Bronchial epithelial cell (primary cell): ENCODE measurements around the gene HELLS. TPM values are rescaled to one million over a fixed set of nuclear protein-coding genes. Genes with fewer than 3 reads are reported as not detected.

Source experiments
- DNase-seq: peaks from one replicate; pipeline ENCODE4 v3.0.0-alpha.2; 2010; ENCODE audit warnings: low read depth
- FAIRE-seq: peaks from 2 replicates; lab custom pipeline; 2011; peaks lifted over from hg19 to GRCh38; lab: Jason Lieb, UNC
- H3K27me3 ChIP-seq: 2 replicates; pipeline ENCODE4 v1.5.1; 2011; ENCODE audit warnings: low read length; ENCODE audit not compliant: control insufficient read depth, insufficient read depth
- H3K36me3 ChIP-seq: 2 replicates; pipeline ENCODE4 v1.5.1; 2011; ENCODE audit warnings: low read length; ENCODE audit not compliant: control insufficient read depth, insufficient read depth
- H3K4me3 ChIP-seq: 2 replicates; pipeline ENCODE4 v1.5.1; 2011; ENCODE audit warnings: mild to moderate bottlenecking, low read depth, low read length, control low read depth
- CTCF ChIP-seq: IDR thresholded peaks from 2 replicates; pipeline ENCODE4 v1.5.1; 2011; ENCODE audit warnings: mild to moderate bottlenecking, moderate library complexity, low read length, control low read depth, inconsistent platforms; ENCODE audit not compliant: insufficient read depth, severe bottlenecking
- total RNA-seq: library from RNA; depleted of rRNA; stranded (reverse); fragments of >200 nt; gene quantifications from 2 replicates; pipeline ENCODE4 v1.2.1, GENCODE V29; 2014

HELLS gene
- 2.8 and 5.3 TPM in 2 replicates for total RNA-seq

- Histone ChIP-seq H3K27me3 (no peaks in the 10 kb centered on the region), H3K36me3 (no peaks in the 10 kb centered on the region), H3K4me3 (peak within 1 kb of the TSS; percentile 64)
- peak; percentile 74 for DNase-seq
- no peak for TF ChIP-seq CTCF
- FAIRE-seq, result no peak
Observed at GRCh38 chr10:94545391-94546048, at the start of gene HELLS. TSS of gene HELLS (plus strand) at chr10:94545788. CDS start at chr10:94545922, 134 bp downstream.

- Histone ChIP-seq H3K4me3 (no peak overlapping the region), H3K27me3 (no peaks in the 10 kb centered on the region), H3K36me3 (no peaks in the 10 kb centered on the region)
- no peak for TF ChIP-seq CTCF
- DNase-seq, result no peak
- no peak for FAIRE-seq
Observed at GRCh38 chr10:94496010-94496409, 49.6 kb upstream of the HELLS start.

- H3K36me3 ChIP-seq, result no peaks in the 10 kb centered on the region
- FAIRE-seq, result no peak
Observed at GRCh38 chr10:94496646-94497045, 48.9 kb upstream of the HELLS start.

GRCh38 chr10:94500063-94500462 lies 45.5 kb upstream of the HELLS start:
- no peak for DNase-seq

More at GRCh38 chr10:94496646-94497045, 48.9 kb upstream of the HELLS start:
- no peak overlapping the region for H3K4me3 ChIP-seq
- no peak for DNase-seq
- no peaks in the 10 kb centered on the region for H3K27me3 ChIP-seq
- no peak for TF ChIP-seq CTCF

GRCh38 chr10:94521276-94522250 lies 24.0 kb upstream of the HELLS start:
- no peak for DNase-seq
- FAIRE-seq, result no peak
- TF ChIP-seq CTCF, result no peak
- no peaks in the 10 kb centered on the region for H3K27me3 ChIP-seq
- H3K4me3 ChIP-seq, result no peak overlapping the region
- H3K36me3 ChIP-seq, result no peaks in the 10 kb centered on the region

More at GRCh38 chr10:94500063-94500462, 45.5 kb upstream of the HELLS start:
- H3K27me3 ChIP-seq, result no peaks in the 10 kb centered on the region
- H3K36me3 ChIP-seq, result no peaks in the 10 kb centered on the region
- TF ChIP-seq CTCF, result peak; percentile 2
- FAIRE-seq, result no peak
- H3K4me3 ChIP-seq, result no peak overlapping the region
